HG03439 (cell line): ENCODE data around the gene MPV17L2.

ENCODE experiments used
- ATAC-seq: cut with Tn5 transposase; IDR thresholded peaks from one replicate; pipeline ENCODE4 v1.9.1; 2021; ENCODE audit warnings: mild to moderate bottlenecking, moderate library complexity; ENCODE audit not compliant: unreplicated experiment

Gene MPV17L2

GRCh38 chr19:18214779-18215433, 21.9 kb downstream of the MPV17L2 start:
- no peak for ATAC-seq

- no peak for ATAC-seq
Observed at GRCh38 chr19:18216789-18217188, 23.8 kb downstream of the MPV17L2 start.

GRCh38 chr19:18218159-18218558, 25.1 kb downstream of the MPV17L2 start:
- no peak for ATAC-seq

- no peak for ATAC-seq
Observed at GRCh38 chr19:18218600-18218999, 25.6 kb downstream of the MPV17L2 start.

- ATAC-seq = no peak
Observed at GRCh38 chr19:18219911-18220631, 27.1 kb downstream of the MPV17L2 start.

DNA sequence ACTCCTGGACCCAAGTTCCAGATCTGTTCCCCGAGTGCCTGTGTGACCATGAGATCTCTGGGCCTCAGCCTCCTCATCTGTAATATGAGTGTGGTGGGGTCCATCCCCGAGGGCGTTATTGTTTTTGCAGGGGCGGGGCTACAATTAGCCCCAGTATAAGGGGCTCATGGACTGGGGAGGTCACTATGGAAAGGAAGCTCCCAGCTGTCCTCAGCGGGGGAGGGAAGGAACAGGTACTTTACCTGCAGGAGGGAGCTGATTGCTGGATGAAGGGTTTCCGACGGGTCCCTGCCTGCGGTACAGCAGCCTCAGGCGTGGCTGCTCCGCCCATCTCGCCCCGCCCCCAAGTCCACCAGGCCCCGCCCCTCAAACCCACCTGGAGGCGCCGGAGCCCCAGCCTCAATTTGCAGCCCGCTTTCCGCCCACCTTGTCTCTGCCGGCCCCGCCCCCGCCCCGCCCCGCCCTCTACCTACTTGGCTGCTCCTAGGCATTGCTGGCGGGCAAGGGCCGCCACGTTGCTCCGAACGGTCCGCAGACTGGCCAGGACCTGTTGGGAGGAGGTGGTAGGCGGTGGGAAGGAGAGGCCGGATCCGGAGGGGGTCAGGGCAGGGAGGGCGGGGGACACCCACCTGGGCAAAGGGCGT, 27.7 kb downstream of the MPV17L2 start:
- ATAC-seq = no peak

DNA sequence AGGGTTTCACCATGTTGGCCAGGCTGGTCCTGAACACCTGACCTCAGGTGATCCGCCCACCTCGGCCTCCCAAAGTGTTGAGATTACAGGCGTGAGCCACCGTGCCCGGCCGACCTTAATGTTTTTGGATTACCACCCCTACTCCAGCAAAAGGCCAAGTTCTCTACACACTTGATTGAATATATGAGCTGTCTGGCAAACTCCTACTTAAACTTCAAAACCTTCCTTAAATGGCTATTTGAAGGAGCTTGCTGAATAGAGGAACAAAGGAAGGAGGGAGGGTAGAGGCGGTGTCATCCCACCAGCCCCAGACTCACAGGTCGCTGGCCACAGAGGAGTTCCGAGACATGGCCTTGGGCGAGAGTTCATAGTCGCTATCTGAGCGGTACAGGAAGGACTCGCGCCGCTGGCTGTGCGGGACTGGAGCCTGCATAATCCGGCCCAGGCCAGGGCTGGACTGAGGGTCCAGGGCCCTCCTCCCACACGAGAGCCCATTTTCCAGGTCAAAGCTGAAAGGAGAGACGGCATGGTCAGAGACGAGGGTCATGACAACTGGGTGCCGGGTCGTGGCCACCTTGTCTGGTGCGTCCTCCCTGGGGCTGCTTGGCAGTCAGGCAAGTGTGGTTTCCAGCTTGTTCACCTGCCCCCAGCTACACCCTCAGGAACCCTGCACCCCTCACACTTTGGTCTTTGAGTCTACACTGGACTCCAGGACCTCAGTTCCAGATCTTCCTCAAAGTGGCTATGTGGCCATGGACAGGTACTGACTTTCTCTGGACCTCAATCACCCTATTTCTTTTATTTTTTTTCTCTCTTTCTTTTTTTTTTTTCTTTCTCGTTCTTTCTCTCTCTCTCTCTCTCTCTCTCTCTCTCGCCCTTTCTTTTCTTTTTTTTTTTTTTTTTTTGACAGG, 29.1 kb downstream of the MPV17L2 start:
- no peak for ATAC-seq

DNA sequence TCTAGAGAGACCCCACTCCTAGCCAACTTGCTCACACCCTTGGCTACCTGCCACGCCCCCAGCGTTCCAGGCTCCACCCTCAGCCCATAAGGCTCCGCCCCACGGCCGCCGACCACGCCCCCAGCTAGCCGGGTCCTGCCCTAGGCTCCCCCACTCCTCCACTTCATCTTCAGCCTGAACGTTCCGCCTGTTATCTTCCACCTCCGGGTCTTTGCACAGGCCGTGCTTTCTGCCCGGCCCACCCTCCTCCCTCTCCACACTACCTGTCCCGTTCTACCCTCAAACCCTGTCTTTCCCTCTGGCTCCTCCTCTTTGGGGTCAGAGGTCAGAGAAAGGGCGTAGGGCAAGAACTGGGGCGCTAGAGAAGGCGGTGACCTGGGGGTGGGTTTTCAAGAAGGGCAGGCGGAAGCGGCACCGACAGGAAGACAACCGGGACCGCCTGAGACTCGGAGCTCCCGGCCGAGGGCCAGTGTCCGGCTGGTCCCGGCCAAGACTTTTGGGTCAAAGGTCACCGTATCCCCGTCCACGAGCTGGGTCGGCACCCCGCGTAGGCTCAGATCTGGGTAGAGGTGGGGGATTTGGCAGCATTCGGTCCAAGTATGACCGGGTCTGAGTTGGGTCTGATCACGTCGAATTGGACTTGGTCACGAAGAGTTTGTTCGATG, 31.0 kb downstream of the MPV17L2 start:
- peak; percentile 9 for ATAC-seq

DNA sequence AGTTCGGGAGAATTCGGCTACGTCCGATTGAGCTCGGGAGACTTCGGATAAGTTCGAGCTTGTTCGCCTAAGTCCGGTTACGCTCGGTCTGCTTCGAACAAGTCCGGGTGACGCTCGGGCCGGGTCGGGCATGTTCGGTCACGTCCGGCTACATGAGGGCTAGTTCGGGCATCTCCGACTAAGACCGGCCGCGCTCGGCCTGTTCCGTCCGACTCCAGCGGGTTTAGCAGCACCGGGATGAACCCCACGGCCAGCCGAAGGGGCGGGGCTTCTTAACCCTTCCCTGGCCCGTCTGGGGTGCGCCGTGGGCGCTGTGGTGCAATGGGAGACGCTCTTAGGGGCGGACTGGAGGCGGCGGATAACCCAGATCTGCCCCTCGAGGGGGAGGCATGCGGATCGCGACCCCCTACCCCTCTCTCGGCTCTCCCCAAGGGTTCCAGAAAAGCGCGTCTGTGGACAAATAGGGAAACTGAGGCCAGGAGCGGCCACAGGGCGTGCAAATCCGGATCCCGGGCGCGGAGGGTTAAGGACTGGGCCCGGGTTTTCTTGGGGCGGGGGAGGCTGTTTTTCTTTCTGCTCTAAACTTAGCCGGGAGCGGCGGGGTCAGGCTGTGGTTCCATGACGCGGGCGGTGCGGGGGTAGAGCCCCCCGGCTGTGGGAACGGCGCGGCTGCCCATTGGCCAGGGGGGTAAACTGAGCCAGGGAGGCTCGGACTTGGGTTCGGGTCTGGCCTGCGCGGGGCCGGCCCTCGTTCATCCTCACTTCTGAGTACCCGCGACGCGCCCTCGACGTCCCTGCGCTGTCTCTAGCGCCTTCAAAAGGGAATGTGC, 31.7 kb downstream of the MPV17L2 start:
- ATAC-seq = peak; percentile 92

- no peak for ATAC-seq
Observed at GRCh38 chr19:18225355-18225701, 32.3 kb downstream of the MPV17L2 start.

- no peak for ATAC-seq
Observed at GRCh38 chr19:18225702-18226468, 32.9 kb downstream of the MPV17L2 start, which contains the start of gene PDE4C. Gene PDE4C, minus strand, starts transcription at chr19:18226438. Its CDS starts 23 bp downstream, at chr19:18226415.

DNA sequence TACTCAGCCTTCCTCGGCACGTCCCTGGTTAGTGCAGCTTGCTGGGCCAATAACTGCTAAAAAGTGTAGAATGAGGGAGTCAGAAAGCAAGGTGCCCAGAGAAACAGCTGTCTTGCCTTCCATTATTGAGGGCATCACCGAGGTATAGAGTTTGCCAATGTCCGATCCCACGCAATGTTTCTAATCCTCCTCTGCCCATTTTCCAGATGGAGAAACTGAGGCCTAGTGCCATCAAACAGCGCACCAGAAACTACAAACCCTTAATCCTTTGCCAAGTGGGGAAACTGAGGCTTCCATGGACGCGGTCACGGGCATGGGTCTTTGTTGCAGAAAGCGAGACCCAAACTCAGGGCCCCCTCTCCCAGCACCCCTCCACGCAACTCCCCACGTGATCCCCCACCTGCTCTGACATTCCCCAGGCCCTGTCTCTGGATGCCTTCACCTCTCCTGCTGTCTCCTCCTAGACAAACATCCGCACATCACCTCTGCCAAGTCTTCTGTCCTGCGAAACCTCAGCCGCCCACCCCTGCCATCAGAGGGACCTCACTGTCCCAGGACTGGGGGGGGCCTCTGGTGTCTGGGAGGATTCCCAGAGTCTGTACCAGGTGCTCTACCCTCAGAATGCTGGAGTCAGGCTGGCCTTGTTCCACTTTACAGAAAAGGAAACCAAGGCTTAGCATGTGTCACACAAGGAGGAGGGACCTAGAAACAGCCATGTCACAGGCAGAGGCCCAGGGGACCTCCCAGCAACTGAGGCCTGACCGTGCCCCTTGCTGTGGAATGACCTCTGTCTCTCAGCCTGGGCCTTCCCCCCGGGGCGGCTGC, 34.1 kb downstream of the MPV17L2 start:
- ATAC-seq = no peak

GRCh38 chr19:18227781-18228271, 34.8 kb downstream of the MPV17L2 start:
- ATAC-seq = no peak

GRCh38 chr19:18229474-18229873, 36.5 kb downstream of the MPV17L2 start:
- ATAC-seq = no peak

GRCh38 chr19:18229915-18230314, 36.9 kb downstream of the MPV17L2 start:
- ATAC-seq = no peak

GRCh38 chr19:18230941-18231734, 38.1 kb downstream of the MPV17L2 start:
- ATAC-seq = no peak

- no peak for ATAC-seq
Observed at GRCh38 chr19:18231775-18232174, 38.8 kb downstream of the MPV17L2 start.
